ENCODE measurements around the gene NUP210L.

NUP210L gene

GRCh38 chr1:154154534-154155191 lies at the start of gene NUP210L:
Gene NUP210L, minus strand, starts transcription at chr1:154155073.
- DNase-seq = no peak

GRCh38 chr1:154199563-154199879 lies 44.6 kb upstream of the NUP210L start:
- no peak for DNase-seq

GRCh38 chr1:154198756-154199562 lies 44.1 kb upstream of the NUP210L start:
- peak; percentile 47 for DNase-seq

GRCh38 chr1:154193821-154194220 lies 38.9 kb upstream of the NUP210L start:
- DNase-seq = no peak

- no peak for DNase-seq
Observed at GRCh38 chr1:154192476-154192875, 37.6 kb upstream of the NUP210L start.

- DNase-seq = no peak
Observed at GRCh38 chr1:154191990-154192461, 37.2 kb upstream of the NUP210L start, which contains the start of gene TPM3. Gene TPM3, minus strand, starts transcription at chr1:154192100. Its CDS starts 82 bp downstream, at chr1:154192018.

GRCh38 chr1:154190550-154190949 lies 35.7 kb upstream of the NUP210L start:
- no peak for DNase-seq

- no peak for DNase-seq
Observed at GRCh38 chr1:154186852-154187501, 32.1 kb upstream of the NUP210L start.

- peak; percentile 42 for DNase-seq
Observed at GRCh38 chr1:154186177-154186576, 31.3 kb upstream of the NUP210L start.

- peak; percentile 91 for DNase-seq
Observed at GRCh38 chr1:154183046-154183915, 28.4 kb upstream of the NUP210L start.

- DNase-seq = peak; percentile 53
Observed at GRCh38 chr1:154182344-154183045, 27.6 kb upstream of the NUP210L start.

- DNase-seq = no peak
Observed at GRCh38 chr1:154181944-154182343, 27.1 kb upstream of the NUP210L start.

- DNase-seq = no peak
Observed at GRCh38 chr1:154179946-154180687, 25.2 kb upstream of the NUP210L start.

GRCh38 chr1:154178911-154179811 lies 24.3 kb upstream of the NUP210L start:
- DNase-seq = no peak

GRCh38 chr1:154178013-154178412 lies 23.1 kb upstream of the NUP210L start:
- no peak for DNase-seq

- DNase-seq = no peak
Observed at GRCh38 chr1:154176337-154176736, 21.5 kb upstream of the NUP210L start.

- no peak for DNase-seq
Observed at GRCh38 chr1:154174654-154175053, 19.8 kb upstream of the NUP210L start.

GRCh38 chr1:154171880-154172279 lies 17.0 kb upstream of the NUP210L start:
- DNase-seq = no peak

GRCh38 chr1:154171223-154171583 lies 16.3 kb upstream of the NUP210L start:
- no peak for DNase-seq

- no peak for DNase-seq
Observed at GRCh38 chr1:154170547-154171222, 15.8 kb upstream of the NUP210L start.
